Measurements from ENCODE around the gene TMEM82. TPM values are rescaled to one million over a fixed set of nuclear protein-coding genes. Genes with fewer than 3 reads are reported as not detected.

The TMEM82 gene
- total RNA-seq, 1 experiment from 2014 or later = not detected

- DNase-seq (ENCODE audit: low spot score) = no peak
Measured at GRCh38 chr1:15736038-15736891, 6.0 kb upstream of the TMEM82 start, which contains the start of gene SLC25A34. Gene SLC25A34 (plus strand): TSS chr1:15736258. CDS start chr1:15736486, 228 bp downstream.

GRCh38 chr1:15736892-15737261, 5.4 kb upstream of the TMEM82 start:
- no peak for DNase-seq (ENCODE audit: low spot score)

GRCh38 chr1:15737324-15738319, 4.7 kb upstream of the TMEM82 start:
- no peak for DNase-seq (ENCODE audit: low spot score)

- DNase-seq (ENCODE audit: low spot score) = no peak
Measured at GRCh38 chr1:15738416-15739113, 3.7 kb upstream of the TMEM82 start.

- no peak for DNase-seq (ENCODE audit: low spot score)
Measured at GRCh38 chr1:15739259-15739658, 3.0 kb upstream of the TMEM82 start.

GRCh38 chr1:15739745-15740144, 2.6 kb upstream of the TMEM82 start:
- no peak for DNase-seq (ENCODE audit: low spot score)

GRCh38 chr1:15740924-15741850, 1.1 kb upstream of the TMEM82 start:
- peak; percentile 61 for DNase-seq (ENCODE audit: low spot score)

GRCh38 chr1:15744122-15744679, 1.9 kb downstream of the TMEM82 start:
- no peak for DNase-seq (ENCODE audit: low spot score)

GRCh38 chr1:15747378-15747777, 5.1 kb downstream of the TMEM82 start:
- no peak for DNase-seq (ENCODE audit: low spot score)

- no peak for DNase-seq (ENCODE audit: low spot score)
Measured at GRCh38 chr1:15748264-15748663, 6.0 kb downstream of the TMEM82 start.

- DNase-seq (ENCODE audit: low spot score) = no peak
Measured at GRCh38 chr1:15748690-15749398, 6.5 kb downstream of the TMEM82 start.

GRCh38 chr1:15749399-15750291, 7.3 kb downstream of the TMEM82 start:
- no peak for DNase-seq (ENCODE audit: low spot score)

- DNase-seq (ENCODE audit: low spot score) = no peak
Measured at GRCh38 chr1:15750924-15751323, 8.6 kb downstream of the TMEM82 start.

GRCh38 chr1:15751717-15752116, 9.4 kb downstream of the TMEM82 start:
- DNase-seq (ENCODE audit: low spot score) = no peak

GRCh38 chr1:15753776-15754175, 11.5 kb downstream of the TMEM82 start:
- DNase-seq (ENCODE audit: low spot score) = no peak

GRCh38 chr1:15755021-15755645, 12.8 kb downstream of the TMEM82 start:
- DNase-seq (ENCODE audit: low spot score) = no peak

GRCh38 chr1:15755646-15756040, 13.3 kb downstream of the TMEM82 start:
- DNase-seq (ENCODE audit: low spot score) = no peak

All from H4 (cell line).